GM04504 (cell line): ENCODE data around the gene B3GNT4.
"Not testable (repeated sequence)": the region's sequence is repeated elsewhere in the genome, so short reads cannot be mapped to it uniquely, and the experiment has no call there.

Experiments used
- DNase-seq: peaks from one replicate; pipeline ENCODE4 v3.0.0-alpha.2; 2012; ENCODE audit warnings: low read depth

B3GNT4 gene

DNA sequence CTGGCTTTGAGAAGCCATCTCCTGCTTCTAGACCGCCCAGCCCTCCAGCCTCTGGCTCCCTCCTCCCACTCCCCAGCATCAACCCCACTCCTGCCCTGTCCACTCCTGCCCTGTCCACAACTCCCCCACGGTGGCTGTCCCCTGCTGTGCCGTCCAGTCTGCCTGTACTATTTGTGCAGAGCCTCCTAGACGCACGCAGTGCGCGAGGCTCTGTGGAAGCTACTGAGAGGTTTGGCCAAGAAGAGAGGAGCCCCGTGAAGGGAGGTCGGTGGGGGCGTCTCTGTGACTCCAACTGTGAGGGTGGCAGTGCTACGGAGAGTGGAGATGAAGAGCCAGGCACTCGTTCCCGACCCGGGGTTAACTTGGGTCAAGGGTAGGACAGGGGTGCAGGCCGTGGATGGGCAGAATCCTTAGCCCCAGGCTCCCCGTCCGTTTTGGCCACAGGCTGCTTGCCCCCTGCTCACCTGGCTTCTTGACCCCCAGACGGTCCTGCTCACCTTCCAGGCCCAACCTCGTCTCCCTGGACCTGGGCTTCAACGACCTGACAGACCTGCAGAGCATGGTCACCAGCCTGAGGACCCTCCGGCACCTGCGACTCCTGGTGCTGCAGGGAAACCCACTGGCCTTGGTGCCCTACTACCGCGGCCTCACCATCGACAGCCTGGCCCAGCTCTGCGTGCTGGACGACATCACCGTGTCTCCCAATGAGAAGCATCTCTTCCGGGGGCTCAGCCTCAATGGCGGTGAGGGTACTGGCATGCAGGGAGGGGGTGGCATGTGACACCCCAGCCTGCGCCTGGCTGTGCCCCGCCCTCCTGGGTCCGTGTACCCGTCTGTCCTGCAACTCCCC, 13.7 kb upstream of the B3GNT4 start:
- DNase-seq: no peak

DNA sequence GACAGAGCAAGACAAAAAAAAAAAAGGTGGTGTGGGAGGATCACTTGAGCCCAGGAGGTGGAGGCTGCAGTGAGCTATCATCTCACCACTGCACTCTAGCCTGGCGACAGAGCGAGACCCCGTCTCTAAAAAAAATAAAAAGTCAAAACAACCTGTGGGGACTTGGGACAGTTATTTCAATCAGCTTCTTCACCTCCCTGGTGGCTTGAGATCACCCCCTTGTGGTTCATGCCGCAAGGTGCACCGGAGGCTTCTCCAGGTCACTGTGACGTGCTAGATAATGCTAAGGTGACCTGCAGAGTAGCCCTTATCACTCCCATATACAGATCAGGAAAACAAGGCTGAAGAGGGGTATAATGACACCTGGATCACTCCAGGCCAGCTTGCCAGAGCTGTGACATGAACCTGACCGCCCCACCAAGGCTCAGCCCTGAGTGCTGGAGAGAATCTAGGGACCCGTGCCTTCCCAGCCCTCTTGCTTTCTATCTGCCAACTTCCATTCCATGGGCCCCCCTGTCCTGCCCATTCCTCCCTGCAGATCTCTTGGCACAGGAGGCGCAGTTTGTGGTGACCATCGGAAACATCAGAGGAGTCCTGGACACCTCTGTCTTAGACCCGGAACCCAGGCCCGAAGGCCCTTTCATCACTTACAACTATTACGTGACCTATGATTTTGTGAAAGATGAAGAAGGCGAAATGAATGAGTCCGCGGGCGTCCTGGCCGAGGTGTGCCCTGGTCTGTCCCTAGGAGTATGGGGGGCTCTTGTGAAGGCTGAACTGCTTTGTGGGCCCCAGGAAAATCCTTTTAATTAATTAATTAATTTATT, 12.5 kb upstream of the B3GNT4 start:
- no peak for DNase-seq

DNA sequence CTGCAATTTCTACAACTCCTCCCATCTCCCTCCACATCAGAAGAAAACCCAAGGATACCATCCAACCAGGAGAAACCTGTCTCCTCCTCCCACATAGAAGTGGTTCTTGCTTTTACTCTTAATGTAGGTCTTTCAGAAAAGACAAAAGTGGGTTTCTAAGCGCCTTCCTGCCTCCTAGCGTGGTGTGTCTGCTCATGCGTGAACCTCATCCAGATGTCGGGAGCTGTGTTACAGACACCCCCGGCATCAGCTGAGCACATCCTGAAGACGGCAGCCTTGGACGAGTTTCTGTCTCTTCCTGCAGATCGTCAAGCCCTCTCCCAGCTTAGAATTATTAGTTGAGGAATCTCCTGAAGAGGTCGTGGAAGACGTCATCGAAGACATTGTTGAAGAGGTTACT, 11.1 kb upstream of the B3GNT4 start:
- DNase-seq: no peak

DNA sequence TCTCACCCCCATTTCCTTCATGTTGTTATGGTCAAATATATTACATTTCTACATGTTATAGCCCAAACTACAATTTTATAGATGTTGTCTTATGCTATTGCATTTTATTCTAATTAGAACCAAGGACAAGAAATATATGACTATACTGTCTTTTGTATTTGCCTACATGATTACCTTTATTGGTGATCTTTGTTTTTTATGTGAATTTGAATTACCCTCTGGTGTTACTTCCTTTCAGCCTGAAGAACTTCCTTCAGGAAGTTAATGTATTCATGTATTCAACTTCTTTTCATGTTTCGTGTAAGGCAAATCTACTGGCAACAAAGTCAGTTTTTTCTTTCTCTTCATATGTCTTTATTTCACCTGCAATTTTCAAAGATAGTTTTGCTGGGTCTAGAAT, 8.7 kb upstream of the B3GNT4 start:
- DNase-seq: no peak

DNA sequence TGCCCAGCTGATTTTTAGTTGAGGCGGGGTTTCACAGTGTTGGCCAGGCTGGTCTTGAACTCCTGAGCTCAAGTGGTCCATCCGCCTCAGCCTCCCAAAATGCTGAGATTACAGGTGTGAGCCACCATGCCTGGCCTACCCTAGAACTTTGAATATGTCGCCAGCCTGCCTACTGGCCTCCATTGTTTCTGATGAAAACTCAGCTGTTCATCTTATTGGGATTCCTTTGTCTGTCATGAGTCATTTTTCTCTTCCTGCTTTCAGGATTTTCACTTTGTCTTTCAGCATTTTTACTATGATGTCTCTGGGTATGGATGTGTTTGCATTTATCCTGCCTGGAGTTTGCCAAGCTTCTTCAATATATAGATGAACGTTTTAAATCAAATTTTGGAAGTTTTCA, 8.1 kb upstream of the B3GNT4 start:
- no peak for DNase-seq

DNA sequence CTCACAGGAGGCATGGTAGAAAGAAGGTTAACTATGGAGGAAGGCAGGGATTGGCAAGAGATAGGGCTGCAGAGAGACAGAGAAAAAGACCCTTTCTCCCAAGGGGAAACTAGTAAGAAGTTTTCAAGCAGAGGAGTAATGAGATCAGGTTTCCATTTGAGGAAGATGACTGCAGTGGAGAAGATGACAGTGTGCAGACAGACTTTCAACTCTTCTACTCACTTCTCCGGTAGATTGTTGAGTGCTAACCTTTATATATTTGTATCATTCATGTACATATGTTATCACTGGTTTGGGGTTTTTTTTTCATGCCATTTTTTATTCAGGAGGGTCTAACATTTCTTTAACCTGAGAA, 5.9 kb upstream of the B3GNT4 start:
- no peak for DNase-seq

DNA sequence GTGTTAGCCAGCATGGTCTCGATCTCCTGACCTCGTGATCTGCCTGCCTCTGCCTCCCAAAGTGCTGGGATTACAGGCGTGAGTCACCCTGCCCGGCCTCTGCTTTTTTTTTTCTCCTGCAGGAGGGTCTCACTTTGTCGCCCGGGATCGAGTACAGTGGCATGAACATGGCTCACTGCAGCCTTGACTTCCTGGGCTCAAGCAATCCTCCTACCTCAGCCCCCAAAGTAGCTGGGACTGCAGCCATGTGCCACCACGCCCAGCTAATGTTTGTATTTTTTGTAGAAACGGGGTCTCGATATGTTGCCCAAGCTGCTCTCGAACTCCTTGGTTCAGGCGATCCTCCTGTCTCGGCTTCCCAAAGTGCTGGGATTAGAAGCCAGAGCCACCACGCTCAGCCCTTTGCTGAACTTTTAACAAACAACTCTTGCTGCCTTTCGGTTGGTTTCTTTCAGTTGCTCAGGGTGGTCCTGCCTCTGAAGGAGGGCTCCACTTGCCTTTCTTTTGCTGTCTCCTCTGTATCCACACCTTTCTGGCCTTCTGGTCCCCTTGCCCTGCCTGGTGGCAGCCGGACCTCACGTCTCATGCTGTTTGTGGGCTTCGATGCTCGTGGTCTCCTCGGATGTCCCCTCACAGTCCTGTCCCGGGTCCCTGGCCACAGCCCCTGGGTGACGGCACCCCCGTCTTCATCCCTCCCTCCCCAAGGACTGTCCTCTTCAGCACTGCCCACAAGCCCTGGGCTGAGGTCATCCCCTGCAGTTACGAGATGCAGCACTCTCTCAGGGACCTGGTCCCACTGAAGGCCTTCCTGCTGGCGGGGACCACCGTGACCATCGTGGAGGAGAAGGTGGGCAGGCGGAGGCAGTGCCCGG, 3.8 kb upstream of the B3GNT4 start:
- DNase-seq: no peak

DNA sequence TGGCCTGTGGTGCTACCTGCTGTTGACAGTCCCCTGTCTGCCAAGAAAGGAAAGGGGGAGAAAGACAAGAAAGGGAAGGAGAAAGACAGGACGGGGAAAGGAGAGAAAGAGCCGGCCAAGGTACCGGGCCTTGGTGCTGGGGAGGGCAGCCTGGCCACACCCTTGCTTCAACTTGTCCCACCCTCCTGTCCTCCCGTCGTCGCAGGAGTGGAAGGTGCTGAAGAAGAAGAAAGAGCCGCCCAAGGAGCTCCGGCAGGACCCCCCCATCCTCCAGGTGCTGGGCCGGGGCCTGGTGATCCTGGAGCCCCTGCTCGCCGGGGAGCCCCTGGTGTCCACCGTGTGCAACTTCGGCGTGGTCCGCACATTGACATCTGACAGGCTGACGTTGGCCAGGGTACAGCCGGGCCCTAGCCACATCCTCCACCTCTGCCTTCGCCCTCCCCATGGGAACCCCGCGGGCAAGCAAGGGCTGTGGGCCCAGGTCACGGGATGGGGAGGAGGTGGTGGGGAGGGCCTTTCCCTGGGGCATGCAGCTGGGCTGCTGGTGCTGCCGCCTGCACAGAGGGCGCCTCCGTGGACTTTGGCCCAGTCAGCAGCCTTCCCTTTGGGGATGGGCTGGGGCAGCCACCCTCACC, 2.9 kb upstream of the B3GNT4 start:
- DNase-seq: no peak

DNA sequence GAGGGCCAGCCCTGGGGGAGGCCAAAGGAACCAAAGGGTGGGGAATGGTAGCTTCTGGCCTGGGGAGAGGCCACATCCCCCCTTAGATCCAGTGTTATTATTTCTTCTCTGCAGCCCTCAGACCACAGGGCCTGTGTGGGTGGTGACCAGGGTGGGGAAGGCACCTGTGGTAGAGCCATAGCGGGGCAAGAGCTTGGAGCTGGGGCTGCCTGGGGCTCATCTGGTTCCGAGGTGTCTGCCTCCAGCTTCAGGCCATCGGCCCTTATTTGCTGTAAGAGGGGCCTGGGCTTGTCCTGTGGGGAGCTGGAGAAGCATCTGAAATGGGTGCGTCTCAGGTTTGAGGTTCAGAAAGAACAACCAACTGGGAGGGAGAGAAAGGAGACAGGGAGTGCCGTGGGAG, 2.1 kb upstream of the B3GNT4 start:
- no peak for DNase-seq

DNA sequence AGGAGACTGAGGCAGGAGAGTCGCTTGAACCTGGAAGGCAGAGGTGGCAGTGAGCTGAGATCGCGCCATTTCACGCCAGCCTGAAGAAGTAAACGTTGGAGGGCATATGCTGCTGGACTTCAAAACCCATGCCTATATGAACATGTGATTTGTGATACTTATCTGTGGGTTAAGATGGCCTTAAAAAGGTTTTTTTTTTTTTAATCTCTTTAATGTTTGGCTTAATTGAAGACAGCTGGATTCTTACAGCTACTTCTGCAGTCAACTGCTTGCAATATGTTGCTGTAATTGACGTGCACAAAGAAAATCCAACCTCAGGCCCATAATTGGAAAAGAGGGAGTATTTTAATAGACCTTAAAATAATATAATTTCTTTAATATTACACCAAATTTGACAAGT, 1.5 kb upstream of the B3GNT4 start:
- DNase-seq: no peak

DNA sequence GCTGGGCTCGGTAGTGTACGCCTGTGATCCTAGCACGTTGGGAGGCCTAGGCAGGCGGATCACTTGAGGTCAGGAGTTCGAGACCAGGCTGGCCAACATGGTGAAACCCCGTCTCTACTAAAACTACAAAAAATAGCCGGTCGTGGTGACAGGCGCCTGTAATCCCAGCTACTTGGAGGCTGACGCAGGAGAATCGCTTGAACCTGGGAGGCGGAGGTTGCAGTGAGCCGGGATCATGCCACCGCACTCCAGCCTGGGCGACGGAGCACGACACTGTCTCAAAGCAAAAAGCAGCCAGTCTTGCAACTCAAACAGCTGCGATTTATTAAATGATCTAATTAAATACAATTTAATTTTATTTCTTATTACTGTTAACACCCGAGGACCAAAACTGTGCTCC, 698 bp upstream of the B3GNT4 start:
- not testable (repeated sequence) for DNase-seq

DNA sequence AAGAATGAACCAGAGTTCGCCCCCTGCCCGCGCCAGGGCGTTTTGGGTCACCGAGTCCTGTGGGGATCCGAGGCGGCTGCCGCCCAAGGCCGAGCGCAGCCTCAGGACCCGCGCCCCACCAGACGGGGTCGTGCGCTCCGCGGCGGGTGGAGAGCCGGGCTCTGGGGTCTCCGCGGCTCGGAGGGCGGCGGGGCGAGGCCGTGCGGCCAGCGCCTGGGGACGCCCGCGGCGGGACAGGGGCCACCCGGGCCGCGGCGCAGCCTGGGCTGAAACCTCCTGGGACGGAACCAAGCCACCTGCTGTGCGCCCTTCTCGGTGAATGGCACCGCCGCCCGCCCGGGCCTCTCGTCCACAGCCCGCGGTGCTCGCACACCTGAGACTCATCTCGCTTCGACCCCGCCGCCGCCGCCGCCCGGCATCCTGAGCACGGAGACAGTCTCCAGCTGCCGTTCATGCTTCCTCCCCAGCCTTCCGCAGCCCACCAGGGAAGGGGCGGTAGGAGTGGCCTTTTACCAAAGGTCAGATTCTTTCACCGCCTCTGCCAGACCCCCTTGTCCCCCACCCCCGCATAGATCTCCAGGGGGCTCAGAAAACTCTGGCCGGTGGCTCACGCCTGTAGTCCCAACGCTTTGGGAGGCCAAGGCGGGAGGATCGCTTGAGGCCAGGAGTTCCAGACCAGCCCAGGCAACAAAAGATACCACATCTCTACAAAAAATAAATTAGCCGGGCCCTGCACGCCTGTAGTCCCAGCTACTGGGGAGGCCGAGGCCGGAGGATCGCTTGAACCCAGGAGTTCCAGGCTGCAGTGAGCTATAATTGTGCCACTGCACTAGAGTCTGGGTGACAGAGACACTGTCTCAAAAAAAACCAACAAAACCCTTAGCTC, 901 bp downstream of the B3GNT4 start:
- DNase-seq: no peak

DNA sequence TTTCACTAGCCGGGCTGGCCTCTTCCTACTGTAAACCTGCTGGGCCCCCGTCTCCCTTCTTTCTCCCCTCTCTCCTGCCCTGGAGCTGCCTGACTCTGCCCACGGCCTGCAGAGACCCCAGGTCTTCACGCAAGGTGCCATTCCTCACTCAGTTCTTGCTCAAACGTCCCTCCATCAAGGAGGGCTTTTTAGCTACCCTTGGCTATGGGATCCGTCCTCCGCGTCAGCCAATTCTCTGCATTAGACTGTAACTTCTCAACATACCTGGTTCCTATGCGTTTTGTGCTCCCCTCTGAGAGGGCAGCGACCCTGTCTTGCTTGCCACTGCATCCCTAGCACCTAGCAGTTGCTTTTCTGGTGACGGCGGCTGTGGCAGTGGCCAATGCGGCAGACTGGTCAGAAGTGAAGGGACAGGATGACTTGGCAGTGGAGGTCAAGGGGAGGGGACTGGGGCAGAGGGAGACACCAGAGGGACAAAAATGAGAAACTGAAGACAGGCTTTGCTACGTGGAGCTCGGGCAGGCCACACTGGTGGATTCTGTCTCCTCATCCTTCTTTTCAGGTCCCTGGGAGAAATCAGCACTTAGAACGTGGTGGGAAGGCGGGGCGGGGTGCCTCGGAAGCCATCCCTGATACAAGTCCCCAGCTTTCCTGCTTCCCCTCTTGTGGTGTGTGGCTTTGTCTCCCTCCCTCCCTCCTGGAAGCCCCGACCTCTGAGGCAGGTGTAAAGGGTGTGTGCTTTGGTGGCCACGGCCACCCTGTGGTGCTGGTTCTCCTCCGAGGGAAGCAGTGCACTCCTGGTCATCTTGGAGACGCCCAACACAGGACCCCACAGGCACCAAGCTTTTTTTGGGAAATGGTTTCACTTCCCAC, 1.8 kb downstream of the B3GNT4 start:
- no peak for DNase-seq

DNA sequence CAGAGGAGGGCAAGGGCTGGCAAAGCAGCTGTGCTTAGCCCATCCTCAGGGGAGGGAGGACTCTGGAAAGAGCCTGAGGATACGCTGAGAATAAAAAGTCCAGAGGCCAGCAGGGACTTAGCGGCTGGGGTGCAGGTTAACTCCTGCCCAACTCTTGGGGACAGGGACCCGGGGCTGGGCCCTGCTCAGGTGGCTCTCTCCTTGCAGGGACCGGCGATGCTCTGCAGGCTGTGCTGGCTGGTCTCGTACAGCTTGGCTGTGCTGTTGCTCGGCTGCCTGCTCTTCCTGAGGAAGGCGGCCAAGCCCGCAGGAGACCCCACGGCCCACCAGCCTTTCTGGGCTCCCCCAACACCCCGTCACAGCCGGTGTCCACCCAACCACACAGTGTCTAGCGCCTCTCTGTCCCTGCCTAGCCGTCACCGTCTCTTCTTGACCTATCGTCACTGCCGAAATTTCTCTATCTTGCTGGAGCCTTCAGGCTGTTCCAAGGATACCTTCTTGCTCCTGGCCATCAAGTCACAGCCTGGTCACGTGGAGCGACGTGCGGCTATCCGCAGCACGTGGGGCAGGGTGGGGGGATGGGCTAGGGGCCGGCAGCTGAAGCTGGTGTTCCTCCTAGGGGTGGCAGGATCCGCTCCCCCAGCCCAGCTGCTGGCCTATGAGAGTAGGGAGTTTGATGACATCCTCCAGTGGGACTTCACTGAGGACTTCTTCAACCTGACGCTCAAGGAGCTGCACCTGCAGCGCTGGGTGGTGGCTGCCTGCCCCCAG, 2.8 kb downstream of the B3GNT4 start:
- no peak for DNase-seq

DNA sequence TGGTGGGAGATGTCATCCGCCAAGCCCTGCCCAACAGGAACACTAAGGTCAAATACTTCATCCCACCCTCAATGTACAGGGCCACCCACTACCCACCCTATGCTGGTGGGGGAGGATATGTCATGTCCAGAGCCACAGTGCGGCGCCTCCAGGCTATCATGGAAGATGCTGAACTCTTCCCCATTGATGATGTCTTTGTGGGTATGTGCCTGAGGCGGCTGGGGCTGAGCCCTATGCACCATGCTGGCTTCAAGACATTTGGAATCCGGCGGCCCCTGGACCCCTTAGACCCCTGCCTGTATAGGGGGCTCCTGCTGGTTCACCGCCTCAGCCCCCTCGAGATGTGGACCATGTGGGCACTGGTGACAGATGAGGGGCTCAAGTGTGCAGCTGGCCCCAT, 3.5 kb downstream of the B3GNT4 start:
- DNase-seq: no peak

DNA sequence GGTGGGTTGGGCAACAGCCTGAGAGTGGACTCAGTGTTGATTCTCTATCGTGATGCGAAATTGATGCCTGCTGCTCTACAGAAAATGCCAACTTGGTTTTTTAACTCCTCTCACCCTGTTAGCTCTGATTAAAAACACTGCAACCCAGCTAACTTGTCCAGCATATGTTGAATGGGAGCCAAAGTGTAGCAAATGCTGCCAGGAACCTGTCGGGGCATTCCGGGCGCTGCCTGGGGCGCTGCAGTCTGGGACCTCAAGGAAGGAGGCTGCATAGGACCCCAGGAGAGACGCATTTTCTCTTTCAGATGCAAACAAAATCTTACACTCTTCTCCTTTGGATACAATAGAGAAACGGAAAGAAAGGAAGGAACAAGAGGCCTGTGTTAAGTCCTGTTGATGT, 3.9 kb downstream of the B3GNT4 start:
- no peak for DNase-seq

DNA sequence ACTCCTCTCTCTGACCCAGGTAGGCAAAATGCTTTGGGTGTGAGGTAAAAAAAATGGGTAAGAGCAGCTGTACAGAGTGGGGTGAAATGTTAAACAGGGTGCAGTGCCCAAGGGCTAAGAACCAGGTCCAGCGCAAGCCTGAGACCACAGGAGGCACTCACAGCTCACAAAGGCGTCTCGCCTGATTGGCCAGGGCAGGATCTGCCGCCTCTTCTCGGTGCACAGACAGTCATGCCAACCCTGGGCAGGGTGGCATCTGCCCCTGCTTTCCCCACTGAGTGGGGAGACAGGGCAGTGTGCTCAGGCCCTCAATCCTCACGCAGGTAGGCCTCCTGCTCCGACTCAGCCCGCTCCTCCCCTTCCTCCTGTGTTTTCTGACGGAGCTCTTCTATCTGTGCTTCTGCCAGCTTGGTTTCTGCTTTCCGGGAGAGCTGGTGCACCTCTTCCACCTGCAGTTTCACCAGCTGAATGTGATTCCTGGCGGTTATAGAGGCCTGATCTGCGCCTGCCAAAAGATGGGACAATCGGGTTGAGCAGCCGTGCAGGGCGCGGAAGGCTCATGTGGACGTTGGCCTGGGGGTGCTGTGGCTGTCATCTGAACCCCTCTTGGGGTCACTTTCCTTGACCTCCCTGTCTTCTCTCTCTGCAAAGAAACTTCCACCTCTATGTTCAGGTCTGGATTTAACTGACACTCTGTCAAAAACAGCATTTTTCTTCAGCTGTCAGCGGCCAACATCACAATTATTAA, 4.7 kb downstream of the B3GNT4 start:
- no peak for DNase-seq

DNA sequence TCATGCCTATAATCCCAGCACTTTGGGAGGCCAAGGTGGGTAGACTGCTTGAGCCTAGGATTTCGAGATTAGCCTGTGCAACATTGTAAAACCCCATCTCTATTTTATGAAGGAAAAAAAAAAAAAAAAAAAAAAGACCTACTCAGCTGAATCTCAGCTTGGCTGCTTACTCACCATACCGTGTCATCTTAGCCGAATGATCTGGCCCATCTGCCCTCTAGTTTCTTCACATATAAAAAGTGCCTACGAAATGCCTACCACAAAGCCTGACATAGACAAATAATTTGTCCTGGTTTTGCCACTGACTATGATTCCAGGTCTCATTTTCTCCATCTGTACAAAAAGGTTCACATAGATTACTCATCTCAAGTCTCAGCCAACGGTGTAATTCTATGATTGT, 12.3 kb downstream of the B3GNT4 start:
- no peak for DNase-seq

DNA sequence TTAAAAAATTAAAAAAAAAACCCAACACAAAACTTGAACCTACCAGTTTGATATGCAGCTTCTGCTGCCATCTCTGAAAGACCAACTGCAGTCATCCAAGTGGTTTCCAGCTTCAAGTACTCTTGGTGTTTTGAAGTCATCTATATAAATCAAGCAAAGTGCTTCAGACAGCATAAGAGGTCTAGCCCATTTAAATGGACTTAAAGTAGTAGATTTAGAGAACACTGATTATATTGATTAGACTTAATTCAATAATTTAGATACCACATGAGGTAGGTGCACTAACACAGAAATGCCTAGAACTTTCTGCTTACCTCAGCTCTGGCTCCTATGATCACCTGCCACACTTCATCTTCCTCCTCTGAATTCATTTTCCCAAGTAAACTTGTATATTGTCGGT, 12.9 kb downstream of the B3GNT4 start:
- no peak for DNase-seq
